NT2/D1 (cell line): ENCODE measurements around the gene PTPRN2.

ENCODE experiments used
- SUZ12 ChIP-seq: IDR thresholded peaks from 2 replicates; pipeline ENCODE4 v1.6.1; 2011; ENCODE audit not compliant: insufficient read length, insufficient read depth; ENCODE audit errors: extremely low read depth
- YY1 ChIP-seq: IDR thresholded peaks from 2 replicates; pipeline ENCODE4 v1.6.1; 2011; ENCODE audit not compliant: insufficient read length, insufficient read depth
- ZNF274 ChIP-seq: IDR thresholded peaks from 2 replicates; pipeline ENCODE4 v1.6.1; 2011; ENCODE audit warnings: mild to moderate bottlenecking, low read depth, low read length

- TF ChIP-seq YY1 = no peak
- no peak for TF ChIP-seq ZNF274
- no peak for TF ChIP-seq SUZ12
These were observed 137.0 kb downstream of the PTPRN2 start for GRCh38 chr7:158450476-158451124.
